Gastrocnemius medialis (tissue), 4 donors: ENCODE measurements around the gene SNX24. TPM values are rescaled to one million over a fixed set of nuclear protein-coding genes. Genes with fewer than 3 reads are reported as not detected.

Experiments used
- ATAC-seq, 2 donors: fragments of 150-250 bp; one replicate each; pipeline ENCODE4 v1.9.1; 2016
- DNase-seq, 2 donors: peaks; one replicate each; pipeline ENCODE4 v3.0.0-alpha.2; 2019
- H3K27ac ChIP-seq, 4 donors: fragments of 200-600 bp; sonication (generic); 1 replicate in 1 of 4; 2 replicates in 3 of 4; pipeline ENCODE4 v1.5.1; 2016 to 2018; ENCODE audit warnings: mild to moderate bottlenecking in 2 of 4, moderate library complexity in 1 of 4
- H3K27me3 ChIP-seq, 3 donors: fragments of 200-600 bp; sonication (generic) in 2 of 3; 1 replicate in 1 of 3; 2 replicates in 2 of 3; pipeline versions ENCODE4 v1.5.1 to v1.6.0; 2016 to 2019; ENCODE audit warnings: mild to moderate bottlenecking in 1 of 3, moderate library complexity in 1 of 3
- H3K36me3 ChIP-seq, 2 donors: fragments of 200-600 bp; sonication (generic) in 1 of 2; one replicate each; pipeline ENCODE4 v1.5.1; 2017 to 2018
- H3K4me1 ChIP-seq, 2 donors: fragments of 200-600 bp; sonication (generic) in 1 of 2; one replicate each; pipeline ENCODE4 v1.5.1; 2016 to 2017; ENCODE audit warnings: mild to moderate bottlenecking in 2 of 2
- H3K4me3 ChIP-seq, 4 donors: fragments of 200-600 bp; sonication (generic) in 3 of 4; 1 replicate in 1 of 4; 2 replicates in 3 of 4; pipeline ENCODE4 v1.5.1; 2016 to 2019; ENCODE audit warnings: mild to moderate bottlenecking in 2 of 4
- H3K9me3 ChIP-seq, 3 donors: fragments of 200-600 bp; sonication (generic) in 2 of 3; 1 replicate in 1 of 3; 2 replicates in 2 of 3; pipeline ENCODE4 v1.5.1; 2016 to 2019
- POLR2A ChIP-seq, 2 donors: fragments of 450-650 bp; IDR thresholded peaks; one replicate each; pipeline ENCODE4 v1.6.1; 2017; ENCODE audit warnings: antibody characterized with exemption in 2 of 2, mild to moderate bottlenecking in 2 of 2, moderate library complexity in 2 of 2
- in situ Hi-C, 4 donors: fragments of 200-750 bp; cut with MboI; loops; one replicate each; pipeline versions ENCODE4 v1.15.0 to v1.8.0; 2017; ENCODE audit warnings: low sequenced_read_pairs in 4 of 4
- intact Hi-C: fragments of 100-400 bp; cut with DNase I; formaldehyde crosslinking; loops from one replicate; pipeline ENCODE4 v1.15.1; 2023; ENCODE audit warnings: low total_unique reads
- total RNA-seq, 4 donors: library from RNA; depleted of rRNA; stranded (reverse); fragments of >200 nt; gene quantifications; one replicate each; pipeline versions ENCODE4 v1.1.0 to v1.2.3, GENCODE V29; 2016
- TF ChIP-seq, protein P1 (sequence below), 5 experiments: fragments of 450-650 bp in 3 of 5; fragments of 200-600 bp in 2 of 5; sonication (generic) in 2 of 5; IDR thresholded peaks in 4 of 5; conservative IDR thresholded peaks in 1 of 5; 1 replicate in 4 of 5; 2 replicates in 1 of 5; pipeline ENCODE4 v1.5.1; 2016 to 2019; ENCODE audit warnings: antibody characterized with exemption in 5 of 5, mild to moderate bottlenecking in 3 of 5, moderate library complexity in 3 of 5

The SNX24 gene
- total RNA-seq, 4 donors from 2014 or later = 6.9 to 17.8 (median 10.6) TPM

DNA sequence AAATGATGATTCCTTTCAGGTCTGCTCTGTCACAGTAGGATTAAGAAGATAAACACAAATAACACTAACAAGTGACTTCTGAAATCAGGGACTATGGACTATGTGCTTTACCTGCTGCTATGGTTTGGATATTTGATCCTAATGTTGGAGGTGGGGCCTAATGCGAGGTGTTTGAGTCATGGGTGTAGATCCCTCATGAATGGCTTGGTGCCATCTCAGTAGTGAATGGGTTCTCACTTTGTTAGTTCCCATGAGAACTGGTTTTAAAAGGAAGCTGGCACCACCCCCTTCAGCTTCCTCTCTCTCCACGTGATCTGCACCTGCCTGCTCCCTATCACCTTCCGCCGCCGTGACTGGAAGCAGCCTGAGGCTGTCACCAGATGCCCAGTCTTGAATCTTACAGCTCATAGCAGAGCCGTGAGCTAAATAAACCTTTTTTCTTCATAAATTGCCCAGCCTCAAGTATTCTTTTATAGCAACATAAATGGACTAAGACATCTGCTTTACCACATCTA is 187.8 kb downstream of the SNX24 start:
- Histone ChIP-seq H3K36me3 (peaks cover 0 to 10% of the 10 kb centered on the region in 2 donors), H3K27me3 (no peaks in the 10 kb centered on the region), H3K4me3 (no peak overlapping the region), H3K9me3 (no peaks in the 10 kb centered on the region), H3K4me1 (peaks cover 10 to 15% of the 10 kb centered on the region in 2 donors), H3K27ac (peak overlapping the region in 1 of 4 donors; percentile 40)
- TF ChIP-seq POLR2A (IDR thresholded peaks at IDR 0.05) = no peak
- TF ChIP-seq, protein P1, sequence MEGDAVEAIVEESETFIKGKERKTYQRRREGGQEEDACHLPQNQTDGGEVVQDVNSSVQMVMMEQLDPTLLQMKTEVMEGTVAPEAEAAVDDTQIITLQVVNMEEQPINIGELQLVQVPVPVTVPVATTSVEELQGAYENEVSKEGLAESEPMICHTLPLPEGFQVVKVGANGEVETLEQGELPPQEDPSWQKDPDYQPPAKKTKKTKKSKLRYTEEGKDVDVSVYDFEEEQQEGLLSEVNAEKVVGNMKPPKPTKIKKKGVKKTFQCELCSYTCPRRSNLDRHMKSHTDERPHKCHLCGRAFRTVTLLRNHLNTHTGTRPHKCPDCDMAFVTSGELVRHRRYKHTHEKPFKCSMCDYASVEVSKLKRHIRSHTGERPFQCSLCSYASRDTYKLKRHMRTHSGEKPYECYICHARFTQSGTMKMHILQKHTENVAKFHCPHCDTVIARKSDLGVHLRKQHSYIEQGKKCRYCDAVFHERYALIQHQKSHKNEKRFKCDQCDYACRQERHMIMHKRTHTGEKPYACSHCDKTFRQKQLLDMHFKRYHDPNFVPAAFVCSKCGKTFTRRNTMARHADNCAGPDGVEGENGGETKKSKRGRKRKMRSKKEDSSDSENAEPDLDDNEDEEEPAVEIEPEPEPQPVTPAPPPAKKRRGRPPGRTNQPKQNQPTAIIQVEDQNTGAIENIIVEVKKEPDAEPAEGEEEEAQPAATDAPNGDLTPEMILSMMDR (IDR thresholded peaks at IDR 0.05 in 4 of 5, conservative IDR thresholded peaks at IDR 0.05 in 1 of 5) = no peak
- ATAC-seq (no peak), DNase-seq (no peak)
- intact Hi-C loops = loop anchor here (10.0 kb wide), 1 partner anchor 482 kb away; the partner anchor contains the start of gene CSNK1G3
- in situ Hi-C loops = no loop called here

DNA sequence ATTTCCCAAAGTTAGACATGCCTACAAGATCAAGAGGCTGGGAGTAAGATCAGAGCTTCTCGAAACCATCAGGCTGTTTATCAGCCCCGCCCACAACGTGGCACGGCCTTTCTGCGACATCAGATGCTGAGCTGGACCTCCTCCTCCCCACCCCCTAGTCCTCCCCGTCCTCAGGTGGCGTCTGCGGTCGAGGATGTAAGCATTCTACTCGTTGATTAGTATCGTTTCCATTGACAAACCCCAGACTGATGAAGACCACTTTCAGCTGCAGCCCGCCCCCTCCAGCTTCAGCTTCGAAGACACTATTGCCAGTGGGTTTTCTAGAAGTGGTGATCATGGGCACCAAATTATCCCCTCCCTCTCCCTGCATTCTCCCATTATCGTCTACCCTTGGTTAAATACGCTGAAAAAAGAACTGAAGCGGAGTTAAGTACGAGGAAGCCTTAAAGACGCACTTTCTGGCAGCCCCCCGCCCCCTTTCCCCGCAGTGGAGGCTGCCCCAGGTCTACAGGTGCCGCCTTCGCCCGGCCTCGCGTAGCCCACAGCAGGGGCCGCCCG is 190.0 kb downstream of the SNX24 start:
- Histone ChIP-seq H3K9me3 (no peaks in the 10 kb centered on the region), H3K4me1 (peaks cover 10 to 15% of the 10 kb centered on the region in 2 donors), H3K36me3 (no peaks in the 10 kb centered on the region), H3K27me3 (no peaks in the 10 kb centered on the region), H3K4me3 (peak overlapping the region; percentile 85 to 96 (median 93)), H3K27ac (peak overlapping the region; percentile 87 to 95 (median 92))
- intact Hi-C loops = loop anchor here (5.0 to 10.0 kb wide), 2 partner anchors 52 to 479 kb away; partner anchors contain the start of genes CSNK1G3 and PRDM6
- DNase-seq (peak in 1 of 2 donors; percentile 29), ATAC-seq (no peak)
- in situ Hi-C loops = no loop called here
- no peak for TF ChIP-seq POLR2A (IDR thresholded peaks at IDR 0.05)
- TF ChIP-seq, protein P1 (IDR thresholded peaks at IDR 0.05 in 4 of 5, conservative IDR thresholded peaks at IDR 0.05 in 1 of 5) = no peak

DNA sequence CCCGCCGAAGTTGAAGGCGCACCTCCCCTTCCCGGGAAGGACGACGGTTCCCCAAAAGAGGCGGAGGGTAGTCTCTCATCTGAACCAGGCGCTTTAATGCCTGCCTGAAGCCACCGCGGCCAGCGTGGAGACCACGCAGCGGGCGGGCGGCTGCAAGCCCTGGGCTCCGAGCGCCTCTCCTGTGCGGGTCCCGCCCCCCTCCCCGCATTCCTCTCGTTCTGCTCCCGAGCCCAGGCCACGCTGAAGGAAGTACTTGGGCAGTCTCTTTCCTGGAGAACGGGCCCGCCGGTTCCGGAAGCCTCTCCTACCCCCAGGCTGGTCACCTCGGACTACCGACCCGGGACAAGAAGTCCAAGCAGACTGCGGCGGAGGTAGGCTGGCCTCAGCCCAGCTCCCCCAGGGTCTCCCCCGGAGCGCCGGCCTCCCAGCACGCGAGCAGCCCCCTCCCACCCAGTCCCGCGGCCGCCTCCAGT is 190.5 kb downstream of the SNX24 start:
- Histone ChIP-seq H3K36me3 (no peaks in the 10 kb centered on the region), H3K9me3 (no peaks in the 10 kb centered on the region), H3K4me3 (peak overlapping the region; percentile 85 to 96 (median 93)), H3K27ac (peak overlapping the region; percentile 87 to 95 (median 92)), H3K27me3 (no peaks in the 10 kb centered on the region), H3K4me1 (peaks cover 10 to 15% of the 10 kb centered on the region in 2 donors)
- intact Hi-C loops (loop anchor here (1.0 to 10.0 kb wide), 5 partner anchors 51 to 479 kb away; partner anchors contain the start of genes CSNK1G3, PRDM6 and SNX2), in situ Hi-C loops (no loop called here)
- TF ChIP-seq, protein P1 (IDR thresholded peaks at IDR 0.05 in 4 of 5, conservative IDR thresholded peaks at IDR 0.05 in 1 of 5) = no peak
- TF ChIP-seq POLR2A (IDR thresholded peaks at IDR 0.05) = no peak
- ATAC-seq = peak; percentile 28 to 47
- peak; percentile 12 to 45 for DNase-seq

DNA sequence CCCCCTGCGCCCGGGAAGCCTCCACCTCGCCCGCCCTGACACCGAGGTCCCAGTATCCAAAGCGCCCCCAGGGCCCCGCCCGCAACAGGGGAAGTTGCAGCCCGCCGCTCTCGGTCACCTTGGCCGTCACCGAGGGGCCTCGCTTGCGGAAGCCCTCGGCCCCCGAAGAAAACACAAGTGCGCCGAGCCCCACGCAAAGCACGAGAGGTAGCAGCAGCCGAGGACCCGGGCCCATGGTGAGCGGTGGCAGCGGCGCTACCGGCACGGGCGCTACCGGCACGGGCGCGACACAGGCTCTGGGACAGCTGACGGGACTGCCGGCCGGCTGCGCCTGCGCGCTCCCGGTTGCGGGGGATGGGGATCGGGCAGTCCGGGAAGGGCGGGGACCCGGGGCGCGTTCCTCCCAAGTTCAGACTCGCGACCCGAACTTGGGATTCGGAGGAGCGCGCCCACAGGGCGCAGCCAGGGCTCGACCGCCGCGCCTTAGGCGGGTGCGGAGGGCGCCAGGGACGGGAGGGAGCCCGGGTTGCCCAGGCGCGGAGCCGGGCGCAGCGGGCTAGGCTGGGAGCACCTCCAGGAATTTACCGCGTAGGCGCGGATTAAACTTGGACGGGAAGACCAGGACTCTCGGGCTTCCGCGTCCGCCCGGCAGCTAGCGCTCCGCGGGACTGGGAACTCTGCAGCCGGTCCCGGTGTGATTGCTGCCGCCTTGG is 191.1 kb downstream of the SNX24 start, which contains the start of gene PPIC:
Gene PPIC, minus strand, starts transcription at position 335 of the 713 bp plus-strand sequence. Its CDS starts 100 bp downstream, at position 235.
- Histone ChIP-seq H3K4me1 (peaks cover 10 to 15% of the 10 kb centered on the region in 2 donors), H3K27me3 (no peaks in the 10 kb centered on the region), H3K4me3 (peak within 1 kb of the TSS; percentile 85 to 96 (median 93)), H3K9me3 (no peaks in the 10 kb centered on the region), H3K27ac (peak within 1 kb of the TSS; percentile 87 to 95 (median 92)), H3K36me3 (no peaks in the 10 kb centered on the region)
- peak; percentile 70 to 81 for DNase-seq
- in situ Hi-C loops = no loop called here
- ATAC-seq = peak; percentile 89 to 93
- TF ChIP-seq POLR2A (IDR thresholded peaks at IDR 0.05) = peak; percentile 66 to 70
- TF ChIP-seq, protein P1 (IDR thresholded peaks at IDR 0.05 in 4 of 5, conservative IDR thresholded peaks at IDR 0.05 in 1 of 5) = no peak
- intact Hi-C loops = loop anchor here (1.0 to 10.0 kb wide), 5 partner anchors 51 to 478 kb away; partner anchors contain the start of genes CSNK1G3, PRDM6 and SNX2
